Activated T-helper 17 cell treated with anti-CD3 and anti-CD28 coated beads, Interleukin-2, amount 50 U/mL, for 72 hours (primary cell): ENCODE results near the gene MTMR4. TPM values are rescaled to one million over a fixed set of nuclear protein-coding genes. Genes with fewer than 3 reads are reported as not detected.
"Not testable (repeated sequence)": the region's sequence is repeated elsewhere in the genome, so short reads cannot be mapped to it uniquely, and the experiment has no call there.

Source experiments
- ATAC-seq: fragments of 150-1000 bp; cut with Tn5 transposase; replicated peaks from 2 replicates; pipeline ENCODE4 v1.10.0; 2021; ENCODE audit warnings: mild to moderate bottlenecking, moderate library complexity
- H3K27ac Mint-ChIP-seq: one replicate; pipeline ENCODE4 v1.8.0; 2022; ENCODE audit warnings: mixed read lengths
- H3K27me3 Mint-ChIP-seq: one replicate; pipeline ENCODE4 v1.8.0; 2022; ENCODE audit warnings: mixed read lengths
- H3K36me3 Mint-ChIP-seq: one replicate; pipeline ENCODE4 v1.8.0; 2022; ENCODE audit warnings: low read depth, mild to moderate bottlenecking, mixed read lengths
- H3K4me1 Mint-ChIP-seq: one replicate; pipeline ENCODE4 v1.8.0; 2022; ENCODE audit warnings: mixed read lengths
- H3K4me3 Mint-ChIP-seq: one replicate; pipeline ENCODE4 v1.8.0; 2022; ENCODE audit warnings: mild to moderate bottlenecking, mixed read lengths
- H3K9me3 Mint-ChIP-seq: one replicate; pipeline ENCODE4 v1.8.0; 2022; ENCODE audit warnings: mixed read lengths
- total RNA-seq, 2 donors: library from RNA; stranded (reverse); gene quantifications; one replicate each; pipeline ENCODE4 v1.2.3, GENCODE V29; 2022

The MTMR4 gene
- 10 to 100 TPM; 67.1 to 72.1 TPM for total RNA-seq

GRCh38 chr17:58513965-58514769, at the start of gene MTMR4:
Gene MTMR4 (minus strand): TSS chr17:58514638. CDS start chr17:58514407, 231 bp downstream.
- Mint-ChIP-seq H3K27me3 (no peaks in the 10 kb centered on the region), H3K4me3 (peak within 1 kb of the TSS; percentile 94), H3K9me3 (no peaks in the 10 kb centered on the region), H3K36me3 (peaks cover 54% of the 10 kb centered on the region), H3K4me1 (peaks cover 34% of the 10 kb centered on the region), H3K27ac (peak within 1 kb of the TSS; percentile 74)
- ATAC-seq, result peak; percentile 31

- Mint-ChIP-seq H3K4me3 (no peak overlapping the region), H3K36me3 (no peaks in the 10 kb centered on the region), H3K4me1 (no peaks in the 10 kb centered on the region), H3K9me3 (no peaks in the 10 kb centered on the region), H3K27ac (no peak overlapping the region), H3K27me3 (peaks cover 10% of the 10 kb centered on the region)
- ATAC-seq, result no peak
Observed at GRCh38 chr17:58560511-58560910, 46.1 kb upstream of the MTMR4 start.

- H3K9me3 Mint-ChIP-seq, result no peaks in the 10 kb centered on the region
- H3K27me3 Mint-ChIP-seq, result peaks cover 10% of the 10 kb centered on the region
- H3K36me3 Mint-ChIP-seq, result no peaks in the 10 kb centered on the region
- no peak for ATAC-seq
- no peak overlapping the region for H3K27ac Mint-ChIP-seq
- H3K4me3 Mint-ChIP-seq, result no peak overlapping the region
- H3K4me1 Mint-ChIP-seq, result no peaks in the 10 kb centered on the region
Observed at GRCh38 chr17:58557981-58558380, 43.5 kb upstream of the MTMR4 start.

GRCh38 chr17:58556833-58557250, 42.4 kb upstream of the MTMR4 start:
- H3K36me3 Mint-ChIP-seq, result no peaks in the 10 kb centered on the region

GRCh38 chr17:58555109-58555508, 40.7 kb upstream of the MTMR4 start:
- H3K27me3 Mint-ChIP-seq, ATAC-seq, H3K36me3 Mint-ChIP-seq, H3K9me3 Mint-ChIP-seq, H3K27ac Mint-ChIP-seq, H3K4me1 Mint-ChIP-seq, H3K4me3 Mint-ChIP-seq: not testable (repeated sequence)

More at GRCh38 chr17:58556833-58557250, 42.4 kb upstream of the MTMR4 start:
- Mint-ChIP-seq H3K27ac (no peak overlapping the region), H3K4me3 (no peak overlapping the region), H3K4me1 (no peaks in the 10 kb centered on the region), H3K9me3 (no peaks in the 10 kb centered on the region), H3K27me3 (peaks cover 10% of the 10 kb centered on the region)
- no peak for ATAC-seq

GRCh38 chr17:58541249-58541648, 26.8 kb upstream of the MTMR4 start:
- H3K27ac Mint-ChIP-seq, result no peak overlapping the region
- no peak overlapping the region for H3K4me3 Mint-ChIP-seq
- no peaks in the 10 kb centered on the region for H3K9me3 Mint-ChIP-seq
- peaks cover 3% of the 10 kb centered on the region for H3K27me3 Mint-ChIP-seq
- ATAC-seq, result no peak
- no peaks in the 10 kb centered on the region for H3K4me1 Mint-ChIP-seq
- H3K36me3 Mint-ChIP-seq, result no peaks in the 10 kb centered on the region

- Mint-ChIP-seq H3K27me3 (peaks cover 12% of the 10 kb centered on the region), H3K4me1 (no peaks in the 10 kb centered on the region)
Observed at GRCh38 chr17:58539698-58540097, 25.3 kb upstream of the MTMR4 start.

GRCh38 chr17:58538811-58539409, 24.5 kb upstream of the MTMR4 start:
- Mint-ChIP-seq H3K4me1 (no peaks in the 10 kb centered on the region), H3K27ac (no peak overlapping the region), H3K4me3 (no peak overlapping the region), H3K27me3 (peaks cover 16% of the 10 kb centered on the region), H3K9me3 (no peaks in the 10 kb centered on the region), H3K36me3 (no peaks in the 10 kb centered on the region)
- ATAC-seq, result no peak

More at GRCh38 chr17:58539698-58540097, 25.3 kb upstream of the MTMR4 start:
- Mint-ChIP-seq H3K36me3 (no peaks in the 10 kb centered on the region), H3K9me3 (no peaks in the 10 kb centered on the region), H3K27ac (no peak overlapping the region), H3K4me3 (no peak overlapping the region)
- no peak for ATAC-seq

GRCh38 chr17:58537266-58537665, 22.8 kb upstream of the MTMR4 start:
- no peaks in the 10 kb centered on the region for H3K9me3 Mint-ChIP-seq
- peaks cover 20% of the 10 kb centered on the region for H3K27me3 Mint-ChIP-seq
- ATAC-seq, result no peak
- no peak overlapping the region for H3K27ac Mint-ChIP-seq
- H3K4me1 Mint-ChIP-seq, result no peaks in the 10 kb centered on the region
- H3K36me3 Mint-ChIP-seq, result no peaks in the 10 kb centered on the region
- H3K4me3 Mint-ChIP-seq, result no peak overlapping the region

GRCh38 chr17:58536542-58536941, 22.1 kb upstream of the MTMR4 start:
- no peaks in the 10 kb centered on the region for H3K4me1 Mint-ChIP-seq
- no peak overlapping the region for H3K4me3 Mint-ChIP-seq
- H3K36me3 Mint-ChIP-seq, result no peaks in the 10 kb centered on the region
- ATAC-seq, result no peak
- H3K9me3 Mint-ChIP-seq, result no peaks in the 10 kb centered on the region
- H3K27ac Mint-ChIP-seq, result no peak overlapping the region
- H3K27me3 Mint-ChIP-seq, result peaks cover 20% of the 10 kb centered on the region

- ATAC-seq, result no peak
Observed at GRCh38 chr17:58535431-58535830, 21.0 kb upstream of the MTMR4 start.

GRCh38 chr17:58534901-58535421, 20.5 kb upstream of the MTMR4 start:
- ATAC-seq, result no peak
- H3K9me3 Mint-ChIP-seq, result no peaks in the 10 kb centered on the region
- H3K4me1 Mint-ChIP-seq, result no peaks in the 10 kb centered on the region
- no peak overlapping the region for H3K27ac Mint-ChIP-seq
- no peaks in the 10 kb centered on the region for H3K36me3 Mint-ChIP-seq
- no peak overlapping the region for H3K4me3 Mint-ChIP-seq
- H3K27me3 Mint-ChIP-seq, result peaks cover 20% of the 10 kb centered on the region

More at GRCh38 chr17:58535431-58535830, 21.0 kb upstream of the MTMR4 start:
- H3K4me3 Mint-ChIP-seq, result no peak overlapping the region
- no peaks in the 10 kb centered on the region for H3K36me3 Mint-ChIP-seq
- peaks cover 20% of the 10 kb centered on the region for H3K27me3 Mint-ChIP-seq
- no peaks in the 10 kb centered on the region for H3K9me3 Mint-ChIP-seq
- H3K27ac Mint-ChIP-seq, result no peak overlapping the region
- no peaks in the 10 kb centered on the region for H3K4me1 Mint-ChIP-seq

GRCh38 chr17:58534331-58534730, 19.9 kb upstream of the MTMR4 start:
- H3K4me1 Mint-ChIP-seq, result no peaks in the 10 kb centered on the region
- H3K27me3 Mint-ChIP-seq, result peaks cover 25% of the 10 kb centered on the region
- H3K9me3 Mint-ChIP-seq, result no peaks in the 10 kb centered on the region
- H3K36me3 Mint-ChIP-seq, result no peaks in the 10 kb centered on the region
- ATAC-seq, result no peak
- no peak overlapping the region for H3K27ac Mint-ChIP-seq
- no peak overlapping the region for H3K4me3 Mint-ChIP-seq

GRCh38 chr17:58533616-58534188, 19.3 kb upstream of the MTMR4 start:
- no peaks in the 10 kb centered on the region for H3K36me3 Mint-ChIP-seq
- no peak overlapping the region for H3K4me3 Mint-ChIP-seq
- H3K27me3 Mint-ChIP-seq, result peaks cover 26% of the 10 kb centered on the region

GRCh38 chr17:58532555-58532951, 18.1 kb upstream of the MTMR4 start:
- H3K36me3 Mint-ChIP-seq, result no peaks in the 10 kb centered on the region
- H3K9me3 Mint-ChIP-seq, result no peaks in the 10 kb centered on the region
- H3K4me3 Mint-ChIP-seq, result peak overlapping the region; percentile 25
- no peaks in the 10 kb centered on the region for H3K4me1 Mint-ChIP-seq
- peaks cover 26% of the 10 kb centered on the region for H3K27me3 Mint-ChIP-seq
- no peak for ATAC-seq
- H3K27ac Mint-ChIP-seq, result no peak overlapping the region

More at GRCh38 chr17:58533616-58534188, 19.3 kb upstream of the MTMR4 start:
- no peaks in the 10 kb centered on the region for H3K4me1 Mint-ChIP-seq
- no peak overlapping the region for H3K27ac Mint-ChIP-seq
- H3K9me3 Mint-ChIP-seq, result no peaks in the 10 kb centered on the region
- ATAC-seq, result no peak
